ENCODE measurements around the gene SNX20.

- TF ChIP-seq CTCF (conservative IDR thresholded peaks at IDR 0.05 in 1 of 2, IDR thresholded peaks at IDR 0.05 in 1 of 2; ENCODE audit: extremely low read depth in 1 of 2, insufficient read depth in 1 of 2, low read depth in 1 of 2, low read length in 2 of 2) (no peak), EZH2 (IDR thresholded peaks at IDR 0.05; ENCODE audit: borderline replicate concordance, low read length) (no peak)
Observed at GRCh38 chr16:50657241-50657640, 23.9 kb downstream of the SNX20 start.

All from mammary epithelial cell (primary cell).